Measurements from ENCODE around the gene ATP9B. TPM values are rescaled to one million over a fixed set of nuclear protein-coding genes. Genes with fewer than 3 reads are reported as not detected.

Gene ATP9B
- total and polyA plus RNA-seq, 2 donors from 2014 or later, result 10.0 to 48.2 TPM

DNA sequence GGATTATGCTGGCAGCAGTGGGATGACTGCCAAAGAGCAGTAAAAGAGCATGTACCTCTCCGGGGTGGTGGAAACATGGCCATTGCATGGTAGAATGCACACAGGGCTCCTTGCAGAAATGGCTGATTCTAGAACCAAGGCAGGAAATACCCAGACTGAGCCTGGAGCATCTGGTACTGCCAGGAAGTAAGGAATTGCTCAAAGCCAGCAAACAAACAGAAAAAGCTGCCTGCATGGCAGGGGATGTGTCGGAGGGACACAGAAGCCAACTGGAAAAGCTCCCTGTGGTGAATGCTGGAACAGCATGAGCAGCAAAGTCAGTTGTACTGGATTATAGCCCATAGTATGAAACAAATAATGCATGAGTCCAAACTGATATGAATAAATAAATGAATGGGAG lies 248.5 kb downstream of the ATP9B start:
- peaks cover 0 to 4% (median 0%) of the 10 kb centered on the region in 3 donors for H3K9me3 ChIP-seq (ENCODE audit: control insufficient read depth in 2 of 3, insufficient read depth in 1 of 3, low read length in 3 of 3)
- no peak overlapping the region for H3K4me3 ChIP-seq (ENCODE audit: low read length in 3 of 3)
- intact Hi-C loops (cut with DNase I), result no loop called here
- H3K4me1 ChIP-seq (ENCODE audit: control insufficient read depth in 2 of 3, insufficient read depth in 2 of 3, low read depth in 1 of 3, low read length in 3 of 3), result peaks cover 0 to 4% (median 0%) of the 10 kb centered on the region in 3 donors
- no peak overlapping the region for H3K9ac ChIP-seq (ENCODE audit: low read length in 3 of 3)
- TF ChIP-seq, protein P1, sequence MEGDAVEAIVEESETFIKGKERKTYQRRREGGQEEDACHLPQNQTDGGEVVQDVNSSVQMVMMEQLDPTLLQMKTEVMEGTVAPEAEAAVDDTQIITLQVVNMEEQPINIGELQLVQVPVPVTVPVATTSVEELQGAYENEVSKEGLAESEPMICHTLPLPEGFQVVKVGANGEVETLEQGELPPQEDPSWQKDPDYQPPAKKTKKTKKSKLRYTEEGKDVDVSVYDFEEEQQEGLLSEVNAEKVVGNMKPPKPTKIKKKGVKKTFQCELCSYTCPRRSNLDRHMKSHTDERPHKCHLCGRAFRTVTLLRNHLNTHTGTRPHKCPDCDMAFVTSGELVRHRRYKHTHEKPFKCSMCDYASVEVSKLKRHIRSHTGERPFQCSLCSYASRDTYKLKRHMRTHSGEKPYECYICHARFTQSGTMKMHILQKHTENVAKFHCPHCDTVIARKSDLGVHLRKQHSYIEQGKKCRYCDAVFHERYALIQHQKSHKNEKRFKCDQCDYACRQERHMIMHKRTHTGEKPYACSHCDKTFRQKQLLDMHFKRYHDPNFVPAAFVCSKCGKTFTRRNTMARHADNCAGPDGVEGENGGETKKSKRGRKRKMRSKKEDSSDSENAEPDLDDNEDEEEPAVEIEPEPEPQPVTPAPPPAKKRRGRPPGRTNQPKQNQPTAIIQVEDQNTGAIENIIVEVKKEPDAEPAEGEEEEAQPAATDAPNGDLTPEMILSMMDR (IDR thresholded peaks at IDR 0.05; ENCODE audit: borderline replicate concordance, extremely low read depth, insufficient read depth), result no peak
- no peak overlapping the region for H3K27ac ChIP-seq (ENCODE audit: low read depth in 2 of 2, low read length in 2 of 2)
- H3K27me3 ChIP-seq (ENCODE audit: control insufficient read depth, insufficient read depth, low read length), result no peaks in the 10 kb centered on the region
- FAIRE-seq, result no peak
- H3K36me3 ChIP-seq (ENCODE audit: control insufficient read depth in 2 of 3, insufficient read depth in 3 of 3, low read length in 3 of 3), result peaks cover 0 to 6% (median 6%) of the 10 kb centered on the region in 3 donors
- no peak for DNase-seq

DNA sequence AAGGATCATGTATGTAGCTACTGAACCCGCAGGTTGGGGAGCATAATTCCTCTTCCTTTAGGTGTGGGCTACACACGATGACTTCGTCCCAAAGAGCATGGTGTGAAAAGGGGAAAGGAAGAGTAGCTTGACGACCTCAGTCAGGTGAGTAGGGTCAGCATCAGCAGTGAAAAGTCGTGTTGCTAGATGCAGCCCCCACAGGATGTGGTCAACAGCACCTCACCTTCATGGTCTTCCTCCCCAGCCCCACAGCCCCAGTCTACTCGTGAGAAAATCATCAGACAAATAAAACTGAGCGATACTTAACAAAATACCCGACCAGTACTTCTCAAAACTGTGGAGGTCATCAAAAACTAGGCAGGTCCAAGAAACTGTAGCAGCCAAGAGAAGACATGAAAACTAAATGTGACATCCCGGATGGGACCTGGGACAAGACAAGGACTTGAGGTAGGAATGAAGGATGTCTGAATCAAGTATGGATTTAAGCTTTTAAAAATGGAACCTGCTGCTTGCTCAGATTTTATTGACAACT lies 249.0 kb downstream of the ATP9B start:
- H3K9me3 ChIP-seq (ENCODE audit: control insufficient read depth in 2 of 3, insufficient read depth in 1 of 3, low read length in 3 of 3), result peaks cover 0 to 4% (median 0%) of the 10 kb centered on the region in 3 donors
- intact Hi-C loops (cut with DNase I), result no loop called here
- H3K27me3 ChIP-seq (ENCODE audit: control insufficient read depth, insufficient read depth, low read length), result no peaks in the 10 kb centered on the region
- TF ChIP-seq, protein P1 (IDR thresholded peaks at IDR 0.05; ENCODE audit: borderline replicate concordance, extremely low read depth, insufficient read depth), result no peak
- no peak for DNase-seq
- H3K4me1 ChIP-seq (ENCODE audit: control insufficient read depth in 2 of 3, insufficient read depth in 2 of 3, low read depth in 1 of 3, low read length in 3 of 3), result peaks cover 0 to 4% (median 0%) of the 10 kb centered on the region in 3 donors
- H3K27ac ChIP-seq (ENCODE audit: low read depth in 2 of 2, low read length in 2 of 2), result no peak overlapping the region
- H3K9ac ChIP-seq (ENCODE audit: low read length in 3 of 3), result no peak overlapping the region
- no peak overlapping the region for H3K4me3 ChIP-seq (ENCODE audit: low read length in 3 of 3)
- H3K36me3 ChIP-seq (ENCODE audit: control insufficient read depth in 2 of 3, insufficient read depth in 3 of 3, low read length in 3 of 3), result peaks cover 0 to 6% (median 6%) of the 10 kb centered on the region in 3 donors
- no peak for FAIRE-seq

DNA sequence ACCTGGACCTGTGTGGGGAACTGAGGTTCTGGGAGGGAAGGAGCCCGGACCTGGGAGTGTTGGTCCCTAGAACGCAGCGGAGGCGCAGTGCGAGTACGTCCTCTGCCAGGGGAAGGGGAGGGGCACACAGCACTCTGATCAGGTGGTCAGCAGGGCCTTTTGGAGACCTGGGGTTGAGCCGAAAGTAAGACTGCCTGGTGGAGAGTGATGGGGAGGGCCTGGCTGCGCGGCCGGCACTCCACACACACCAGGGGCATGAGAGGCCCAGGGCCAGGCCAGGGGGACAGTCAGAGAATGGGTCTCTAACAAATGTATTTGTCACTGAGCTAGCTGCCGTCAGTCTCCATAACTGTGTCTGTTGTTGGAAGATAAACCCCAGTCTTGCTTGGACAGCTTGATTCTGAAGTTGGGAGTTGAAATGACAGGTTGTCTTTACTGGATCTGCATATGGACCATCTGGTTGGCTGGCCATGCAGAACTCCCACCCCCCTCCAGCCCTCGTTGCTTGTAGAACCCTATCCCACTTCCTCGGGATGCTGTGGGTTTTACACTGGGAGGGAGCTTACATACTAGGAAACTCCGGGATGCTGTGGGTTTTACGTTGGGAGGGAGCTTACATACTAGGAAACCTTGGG lies 251.1 kb downstream of the ATP9B start:
- no peak for FAIRE-seq
- Histone ChIP-seq H3K4me3 (ENCODE audit: low read length in 3 of 3) (no peak overlapping the region), H3K4me1 (ENCODE audit: control insufficient read depth in 2 of 3, insufficient read depth in 2 of 3, low read depth in 1 of 3, low read length in 3 of 3) (peaks cover 0 to 4% (median 0%) of the 10 kb centered on the region in 3 donors), H3K9ac (ENCODE audit: low read length in 3 of 3) (no peak overlapping the region), H3K27ac (ENCODE audit: low read depth in 2 of 2, low read length in 2 of 2) (no peak overlapping the region), H3K9me3 (ENCODE audit: control insufficient read depth in 2 of 3, insufficient read depth in 1 of 3, low read length in 3 of 3) (peaks cover 0 to 4% (median 0%) of the 10 kb centered on the region in 3 donors), H3K27me3 (ENCODE audit: control insufficient read depth, insufficient read depth, low read length) (no peaks in the 10 kb centered on the region), H3K36me3 (ENCODE audit: control insufficient read depth in 2 of 3, insufficient read depth in 3 of 3, low read length in 3 of 3) (peaks cover 0 to 6% (median 6%) of the 10 kb centered on the region in 3 donors)
- TF ChIP-seq, protein P1 (IDR thresholded peaks at IDR 0.05; ENCODE audit: borderline replicate concordance, extremely low read depth, insufficient read depth), result no peak
- intact Hi-C loops (cut with DNase I), result no loop called here
- no peak for DNase-seq
